Measurements from ENCODE around the gene AEN.

GRCh38 chr15:88619796-88620195 is 1.3 kb upstream of the AEN start:
- TF ChIP-seq, protein P1, sequence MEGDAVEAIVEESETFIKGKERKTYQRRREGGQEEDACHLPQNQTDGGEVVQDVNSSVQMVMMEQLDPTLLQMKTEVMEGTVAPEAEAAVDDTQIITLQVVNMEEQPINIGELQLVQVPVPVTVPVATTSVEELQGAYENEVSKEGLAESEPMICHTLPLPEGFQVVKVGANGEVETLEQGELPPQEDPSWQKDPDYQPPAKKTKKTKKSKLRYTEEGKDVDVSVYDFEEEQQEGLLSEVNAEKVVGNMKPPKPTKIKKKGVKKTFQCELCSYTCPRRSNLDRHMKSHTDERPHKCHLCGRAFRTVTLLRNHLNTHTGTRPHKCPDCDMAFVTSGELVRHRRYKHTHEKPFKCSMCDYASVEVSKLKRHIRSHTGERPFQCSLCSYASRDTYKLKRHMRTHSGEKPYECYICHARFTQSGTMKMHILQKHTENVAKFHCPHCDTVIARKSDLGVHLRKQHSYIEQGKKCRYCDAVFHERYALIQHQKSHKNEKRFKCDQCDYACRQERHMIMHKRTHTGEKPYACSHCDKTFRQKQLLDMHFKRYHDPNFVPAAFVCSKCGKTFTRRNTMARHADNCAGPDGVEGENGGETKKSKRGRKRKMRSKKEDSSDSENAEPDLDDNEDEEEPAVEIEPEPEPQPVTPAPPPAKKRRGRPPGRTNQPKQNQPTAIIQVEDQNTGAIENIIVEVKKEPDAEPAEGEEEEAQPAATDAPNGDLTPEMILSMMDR (IDR thresholded peaks at IDR 0.05 in 8 of 11, conservative IDR thresholded peaks at IDR 0.05 in 3 of 11), result no peak
- TF ChIP-seq POLR2A (IDR thresholded peaks at IDR 0.05), result no peak

Data from spleen (tissue), 7 donors.